Heart right ventricle (tissue), 16 donors: ENCODE results near the gene SOX4. TPM values are rescaled to one million over a fixed set of nuclear protein-coding genes. Genes with fewer than 3 reads are reported as not detected.

Experiments used
- ATAC-seq, 8 donors: fragments of 200-7000 bp; cut with Tn5 transposase; one replicate each; pipeline ENCODE4 v1.9.1; 2020; ENCODE audit warnings: mild to moderate bottlenecking in 8 of 8, moderate library complexity in 8 of 8, moderate number of reproducible peaks in 1 of 8
- DNase-seq, 2 donors: peaks; one replicate each; pipeline ENCODE4 v3.0.0-alpha.2; 2020
- H3K27ac ChIP-seq, 10 donors: fragments of 200-600 bp; sonication (generic) in 2 of 10; one replicate each; pipeline versions ENCODE4 v1.5.0 to v1.8.0; 2020 to 2022; ENCODE audit warnings: mild to moderate bottlenecking in 3 of 10
- H3K27me3 ChIP-seq, 7 donors: fragments of 200-600 bp; one replicate each; pipeline ENCODE4 v1.8.0; 2021 to 2022; ENCODE audit warnings: mild to moderate bottlenecking in 2 of 7
- H3K36me3 ChIP-seq, 9 donors: fragments of 200-600 bp; sonication (generic) in 1 of 9; one replicate each; pipeline versions ENCODE4 v1.5.0 to v1.8.0; 2020 to 2022; ENCODE audit warnings: mild to moderate bottlenecking in 2 of 9
- H3K4me1 ChIP-seq, 9 donors: fragments of 200-600 bp; sonication (generic) in 1 of 9; one replicate each; pipeline versions ENCODE4 v1.5.0 to v1.8.0; 2020 to 2022; ENCODE audit warnings: mild to moderate bottlenecking in 4 of 9
- H3K4me3 ChIP-seq, 10 donors: fragments of 200-600 bp; sonication (generic) in 2 of 10; one replicate each; pipeline versions ENCODE4 v1.5.0 to v1.8.0; 2020 to 2022; ENCODE audit warnings: mild to moderate bottlenecking in 7 of 10, moderate library complexity in 2 of 10
- H3K9me3 ChIP-seq, 11 donors: fragments of 200-600 bp in 10 of 11; sonication (generic) in 2 of 11; one replicate each; pipeline versions ENCODE4 v1.5.0 to v1.8.0; 2013 to 2022; ENCODE audit warnings: mild to moderate bottlenecking in 2 of 11, control low read depth in 1 of 11, moderate library complexity in 1 of 11
- WGBS, 2 donors: extraction: QIAGEN DNeasy Blood & Tissue Kit; methylation state at CpG; one replicate each; pipeline ENCODE4 v1.1.7; 2013; ENCODE audit warnings: inconsistent platforms in 1 of 2; 5-methylcytosine and 5-hydroxymethylcytosine counted together
- intact Hi-C, 10 donors: fragments of 100-400 bp; cut with DNase I; formaldehyde crosslinking; loops; one replicate each; pipeline versions ENCODE4 v1.11.1 to v1.14.2; 2022
- polyA plus RNA-seq, 2 donors: library from polyadenylated mRNA; stranded (reverse); fragments of 200-250 nt; gene quantifications; one replicate each; pipeline ENCODE4 v1.2.3, GENCODE V29; 2013
- total RNA-seq, 10 donors: library from RNA; stranded (reverse); fragmentation: NEBNext Ultra II Directional in 3 of 10; extraction: Animal tissue kit (Norgen Biotek cat#: 25700) in 3 of 10; gene quantifications; one replicate each; pipeline versions ENCODE4 v1.2.1 to v1.2.4, GENCODE V29; 2021 to 2023
- TF ChIP-seq, protein P1 (sequence below), 9 donors: fragments of 200-600 bp; sonication (generic) in 2 of 9; IDR thresholded peaks; one replicate each; pipeline versions ENCODE4 v1.5.0 to v1.8.0; 2021 to 2022; ENCODE audit warnings: antibody characterized with exemption in 9 of 9, mild to moderate bottlenecking in 5 of 9, moderate library complexity in 1 of 9
- donor health status: Arrhythmogenic right ventricular cardiomyopathy.
- donor health status: ischemic (EF 13 %, LVEDD 7.1; RV severe dilation, severe dysfunction).
- donor health status: healthy with polysubstance abuse.
- donor health status: DM: no; HTN: yes; CAD: no.
- donor health status: DM: no; HTN: no; CAD: no.
- donor health status: ischemic (EF 25% LVEDD 6.9; RV normal size, moderate dysfunction).
- donor health status: ischemic (EF 25% LVEDD 5.7; RV mildly dilated, moderate dysfunction).
- donor health status: healthy.
- donor health status: DM: yes; HTN: yes; CAD: no.
- donor health status: Ischemic cardiomyopathy.
- donor health status: ischemic (EF 35%, LVEDD 5.7; RV mildly dilated, moderate dysfunction).
- donor health status: nonischemic (EF 11% LVEDD 7.7; RV severe dilation, severe dysfunction).
- donor health status: DM: yes; HTN: yes; CAD: no.
- donor health status: PGD.
- donor health status: ischemic (EF 29% LVEDD 5.4; RV normal size, mild dysfunction).
- donor health status: nonischemic (EF 23%, LVEDD 6.1; RV moderate dilation, normal function).

The SOX4 gene
- total and polyA plus RNA-seq, 12 donors = 2.6 to 19.1 (median 7.1) TPM

- Histone ChIP-seq H3K4me1 (no peaks in the 10 kb centered on the region), H3K27me3 (no peaks in the 10 kb centered on the region), H3K9me3 (no peaks in the 10 kb centered on the region), H3K27ac (no peak overlapping the region), H3K4me3 (no peak overlapping the region), H3K36me3 (no peaks in the 10 kb centered on the region)
- 86 to 92% methylated on average over 6 of the region's 6 CpGs for WGBS, 2 donors
- DNase-seq (no peak), ATAC-seq (no peak)
- TF ChIP-seq, protein P1, sequence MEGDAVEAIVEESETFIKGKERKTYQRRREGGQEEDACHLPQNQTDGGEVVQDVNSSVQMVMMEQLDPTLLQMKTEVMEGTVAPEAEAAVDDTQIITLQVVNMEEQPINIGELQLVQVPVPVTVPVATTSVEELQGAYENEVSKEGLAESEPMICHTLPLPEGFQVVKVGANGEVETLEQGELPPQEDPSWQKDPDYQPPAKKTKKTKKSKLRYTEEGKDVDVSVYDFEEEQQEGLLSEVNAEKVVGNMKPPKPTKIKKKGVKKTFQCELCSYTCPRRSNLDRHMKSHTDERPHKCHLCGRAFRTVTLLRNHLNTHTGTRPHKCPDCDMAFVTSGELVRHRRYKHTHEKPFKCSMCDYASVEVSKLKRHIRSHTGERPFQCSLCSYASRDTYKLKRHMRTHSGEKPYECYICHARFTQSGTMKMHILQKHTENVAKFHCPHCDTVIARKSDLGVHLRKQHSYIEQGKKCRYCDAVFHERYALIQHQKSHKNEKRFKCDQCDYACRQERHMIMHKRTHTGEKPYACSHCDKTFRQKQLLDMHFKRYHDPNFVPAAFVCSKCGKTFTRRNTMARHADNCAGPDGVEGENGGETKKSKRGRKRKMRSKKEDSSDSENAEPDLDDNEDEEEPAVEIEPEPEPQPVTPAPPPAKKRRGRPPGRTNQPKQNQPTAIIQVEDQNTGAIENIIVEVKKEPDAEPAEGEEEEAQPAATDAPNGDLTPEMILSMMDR (IDR thresholded peaks at IDR 0.05) = no peak
- intact Hi-C loops = no loop called here
These were observed 37.0 kb upstream of the SOX4 start for GRCh38 chr6:21556511-21556910.

DNA sequence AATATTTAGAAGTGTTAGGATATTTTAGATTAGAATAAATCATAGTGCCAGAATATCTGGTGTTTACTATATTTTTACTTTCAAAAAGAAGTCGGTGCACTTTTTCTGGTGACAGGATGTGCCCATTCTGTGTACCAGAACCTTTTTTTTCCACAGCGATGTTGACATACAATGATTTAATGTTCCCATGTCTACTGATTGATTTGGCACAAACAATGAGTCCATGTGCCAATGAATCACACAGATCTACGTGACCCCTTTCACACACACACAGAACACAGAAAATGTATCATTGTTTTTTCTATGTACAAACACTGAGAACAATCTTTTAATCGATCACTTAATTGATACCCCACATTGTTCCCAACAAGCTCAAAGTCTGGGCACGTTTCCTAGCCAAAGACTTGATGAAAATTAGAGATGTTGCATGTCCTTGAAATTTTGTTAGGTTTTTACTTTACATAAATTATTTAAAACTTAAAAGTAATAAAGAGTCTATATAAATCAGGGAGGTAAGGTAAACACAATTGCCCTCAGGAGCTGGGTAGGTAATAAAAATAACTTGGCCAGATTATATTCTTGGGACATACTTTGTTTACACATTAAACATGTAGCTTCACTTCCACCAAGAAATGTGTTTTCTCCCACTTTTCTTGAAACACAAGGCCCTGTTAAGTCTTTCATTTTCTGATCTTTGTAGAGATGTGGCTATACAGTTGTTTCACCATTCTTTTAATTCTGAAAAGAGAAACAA, 36.4 kb upstream of the SOX4 start:
- no peaks in the 10 kb centered on the region for H3K4me1 ChIP-seq
- no peaks in the 10 kb centered on the region for H3K36me3 ChIP-seq
- peak in 1 of 8 donors; percentile 69 for ATAC-seq
- H3K4me3 ChIP-seq = no peak overlapping the region
- 53 to 62% methylated on average over 5 of the region's 5 CpGs for WGBS, 2 donors
- DNase-seq = no peak
- intact Hi-C loops = no loop called here
- no peak overlapping the region for H3K27ac ChIP-seq
- H3K9me3 ChIP-seq = no peaks in the 10 kb centered on the region
- no peaks in the 10 kb centered on the region for H3K27me3 ChIP-seq
- TF ChIP-seq, protein P1 (IDR thresholded peaks at IDR 0.05) = no peak

- H3K9me3 ChIP-seq = peaks cover 0 to 11% (median 0%) of the 10 kb centered on the region in 11 donors
- H3K4me3 ChIP-seq = no peak overlapping the region
- DNase-seq = no peak
- H3K27ac ChIP-seq = no peak overlapping the region
- ATAC-seq = no peak
- no peaks in the 10 kb centered on the region for H3K36me3 ChIP-seq
- TF ChIP-seq, protein P1 (IDR thresholded peaks at IDR 0.05) = no peak
- intact Hi-C loops = no loop called here
- no peaks in the 10 kb centered on the region for H3K4me1 ChIP-seq
- H3K27me3 ChIP-seq = no peaks in the 10 kb centered on the region
- WGBS, 2 donors = 77 to 78% methylated on average over 3 of the region's 3 CpGs
These were observed 34.3 kb upstream of the SOX4 start for GRCh38 chr6:21559238-21559637.

GRCh38 chr6:21560249-21560648, 33.3 kb upstream of the SOX4 start:
- H3K27me3 ChIP-seq = no peaks in the 10 kb centered on the region
- H3K9me3 ChIP-seq = peaks cover 0 to 16% (median 0%) of the 10 kb centered on the region in 11 donors
- WGBS, 2 donors = 83 to 88% methylated on average over 2 of the region's 2 CpGs
- intact Hi-C loops = no loop called here
- TF ChIP-seq, protein P1 (IDR thresholded peaks at IDR 0.05) = no peak
- H3K4me3 ChIP-seq = no peak overlapping the region
- no peak for DNase-seq
- no peaks in the 10 kb centered on the region for H3K4me1 ChIP-seq
- H3K36me3 ChIP-seq = no peaks in the 10 kb centered on the region
- ATAC-seq = no peak
- no peak overlapping the region for H3K27ac ChIP-seq
